Measurements from ENCODE around the gene TMEM255B. TPM values are rescaled to one million over a fixed set of nuclear protein-coding genes. Genes with fewer than 3 reads are reported as not detected.

The TMEM255B gene
- total and polyA plus RNA-seq, 2 of the 4 experiments (the other 2 are of a cell fraction) = 0.36 to 0.94 TPM

DNA sequence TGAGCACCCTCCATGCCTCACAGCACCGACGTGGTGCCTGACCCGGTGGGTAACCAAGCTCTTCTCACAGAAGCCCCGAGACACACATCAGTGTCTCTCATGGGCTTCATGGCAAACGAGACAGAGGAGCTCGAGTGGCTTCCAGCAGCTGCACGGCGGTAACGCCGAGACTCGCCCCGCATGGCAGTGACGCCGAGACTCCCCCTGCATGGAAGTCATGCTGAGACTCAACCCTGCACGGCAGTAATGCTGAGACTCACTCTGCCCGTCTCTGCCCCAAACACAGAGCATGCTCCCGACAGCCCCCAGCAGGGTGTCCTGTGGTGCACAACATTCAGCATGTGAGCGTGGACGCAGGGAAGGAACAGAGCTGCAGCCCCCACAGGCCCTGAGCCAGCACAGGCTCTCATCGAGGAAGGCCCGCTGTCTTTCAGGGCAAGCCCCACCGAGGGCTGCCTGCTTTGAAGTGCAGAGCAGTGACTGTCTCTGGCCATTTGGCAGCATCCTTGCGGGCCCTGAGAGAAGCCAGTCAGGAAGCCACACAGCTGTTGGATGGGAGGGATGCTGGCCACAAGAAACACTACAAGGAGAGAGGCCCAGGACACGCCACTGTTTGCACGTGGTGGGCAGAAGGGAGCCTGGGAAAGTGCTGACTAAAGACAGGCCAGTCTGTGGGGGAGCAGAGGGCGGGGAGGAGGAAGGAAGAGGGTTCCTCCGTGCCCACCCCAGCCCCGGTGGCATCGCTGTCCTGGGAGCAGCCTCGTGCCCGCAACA is 95.4 kb downstream of the TMEM255B start:
- Histone ChIP-seq H2AFZ (replicated peaks; ENCODE audit: low read length, poor library complexity) (peak overlapping the region; percentile 35), H4K20me1 (ENCODE audit: insufficient read depth, low read length) (peaks cover 100% of the 10 kb centered on the region), H3K56ac (ENCODE audit: extremely low read depth, insufficient read depth, low read length) (no peak overlapping the region), H3K9me3 (ENCODE audit: control insufficient read depth, insufficient read depth, low read length) (no peaks in the 10 kb centered on the region), H3K4me2 (ENCODE audit: low read depth, low read length) (no peak overlapping the region; the same call in 1 of the 2 replicates), H3K4me1 (ENCODE audit: control insufficient read depth, insufficient read depth, low read length) (peaks cover 49% of the 10 kb centered on the region), H2BK15ac (ENCODE audit: low read depth, low read length) (no peak overlapping the region), H4K5ac (ENCODE audit: low read depth, low read length) (no peak overlapping the region), H3K18ac (ENCODE audit: low read depth, low read length) (peak overlapping the region; percentile 13; the same call in 1 of the 2 replicates), H2BK5ac (ENCODE audit: low read depth, low read length, poor library complexity, severe bottlenecking) (peak overlapping the region; percentile 50), H3K79me1 (ENCODE audit: low read depth in 1 of 2, low read length in 2 of 2) (peaks cover 14 to 95% of the 10 kb centered on the region in 2 experiments), H3K23ac (ENCODE audit: low read depth, low read length) (peak overlapping the region; percentile 54), H3K36me3 (ENCODE audit: control insufficient read depth, insufficient read depth, low read length) (peaks cover 27% of the 10 kb centered on the region), H2AK9ac (replicated peaks; ENCODE audit: low read depth, low read length, poor library complexity) (peak overlapping the region; percentile 81), H2BK120ac (ENCODE audit: low read depth, low read length) (peak overlapping the region; percentile 44), H4K91ac (ENCODE audit: insufficient read depth, low read depth, low read length) (no peak overlapping the region; the same call in 1 of the 2 replicates), H3K9me1 (ENCODE audit: insufficient read depth, low read length) (peaks cover 55% of the 10 kb centered on the region), H3K27me3 (ENCODE audit: control insufficient read depth, insufficient read depth, low read length) (no peaks in the 10 kb centered on the region), H3K4ac (ENCODE audit: low read depth, low read length) (peak overlapping the region; percentile 49), H2AK5ac (ENCODE audit: low read depth, low read length) (peak overlapping the region; percentile 77; the same call in 1 of the 2 replicates), H2BK20ac (ENCODE audit: low read depth, low read length) (no peak overlapping the region), H3K9ac (ENCODE audit: low read depth, low read length) (peak overlapping the region; percentile 4; the same call in 1 of the 2 replicates), H3K27ac (ENCODE audit: insufficient read depth, low read length) (peak overlapping the region; percentile 53), H3K14ac (replicated peaks; ENCODE audit: low read depth, low read length) (peak overlapping the region; percentile 22; the same call in 1 of the 2 replicates), H3K4me3 (ENCODE audit: insufficient read depth, low read depth, low read length) (no peak overlapping the region), H4K8ac (ENCODE audit: low read depth in 2 of 2, low read length in 2 of 2) (peak overlapping the region in 1 of 2 experiments; percentile 31; a peak in 1 of 4 replicates)
- peak; percentile 31 for ATAC-seq (ENCODE audit: low read depth)
- BruUV-seq (replicated peaks) = no TSS peak
- TF ChIP-seq, protein P1, sequence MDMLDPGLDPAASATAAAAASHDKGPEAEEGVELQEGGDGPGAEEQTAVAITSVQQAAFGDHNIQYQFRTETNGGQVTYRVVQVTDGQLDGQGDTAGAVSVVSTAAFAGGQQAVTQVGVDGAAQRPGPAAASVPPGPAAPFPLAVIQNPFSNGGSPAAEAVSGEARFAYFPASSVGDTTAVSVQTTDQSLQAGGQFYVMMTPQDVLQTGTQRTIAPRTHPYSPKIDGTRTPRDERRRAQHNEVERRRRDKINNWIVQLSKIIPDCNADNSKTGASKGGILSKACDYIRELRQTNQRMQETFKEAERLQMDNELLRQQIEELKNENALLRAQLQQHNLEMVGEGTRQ (IDR thresholded peaks at IDR 0.05; ENCODE audit: low read depth, low read length) = 0 out of 2 replicates have a peak, but pooled peaks have one; percentile 11
- no peak for TF ChIP-seq POLR2A (IDR thresholded peaks at IDR 0.05; ENCODE audit: low read depth, low read length)
- TF ChIP-seq MXI1 (IDR thresholded peaks at IDR 0.05; ENCODE audit: borderline replicate concordance, low read depth, low read length) = peak; percentile 82
- TF ChIP-seq RFX5 (IDR thresholded peaks at IDR 0.05; ENCODE audit: low read depth, low read length) = no peak
- intact Hi-C loops (cut with micrococcal nuclease) = no loop called here
- CTCF ChIA-PET = interaction anchor here (0.6 kb wide), 1 partner anchor 77 kb away, joined by 4 read pairs; no protein-coding TSS in a partner anchor
- POLR2A ChIA-PET (ENCODE audit: unreplicated experiment) = no interaction called here
- 64% methylated on average over 20 of the region's 31 CpGs; no CpG with 5 or more reads in 1 of the 2 experiments for WGBS, 2 experiments (ENCODE audit: extremely low coverage in 2 of 2, insufficient read length in 1 of 2)
- in situ Hi-C loops (cut with MboI; ENCODE audit: low sequenced_read_pairs) = no loop called here
- dilution Hi-C loops (cut with HindIII; ENCODE audit: low sequenced_read_pairs, unreplicated experiment) = no loop called here
- peak; percentile 81 for DNase-seq

Measured in IMR-90 (cell line).